OCI-LY1 (cell line): ENCODE results near the gene BCAN.
"Not testable (repeated sequence)": the region's sequence is repeated elsewhere in the genome, so short reads cannot be mapped to it uniquely, and the experiment has no call there.

Experiments
- H2AFZ ChIP-seq: fragments of 200-600 bp; sonication (generic), shearing (Covaris generic); 2 replicates; pipeline ENCODE4 v1.6.0; 2014; ENCODE audit warnings: antibody characterized with exemption, mild to moderate bottlenecking, low read length
- H3F3A ChIP-seq: fragments of 200-600 bp; sonication (generic), shearing (Covaris generic); 2 replicates; pipeline ENCODE4 v1.6.0; 2014; ENCODE audit warnings: mild to moderate bottlenecking, antibody characterized with exemption, low read length, moderate library complexity; ENCODE audit not compliant: insufficient read depth
- H3K27ac ChIP-seq: fragments of 200-600 bp; sonication (generic); 2 replicates; pipeline ENCODE4 v1.5.1; 2014; ENCODE audit warnings: low read length, mixed run types, mild to moderate bottlenecking, low read depth; ENCODE audit not compliant: poor library complexity, severe bottlenecking
- H3K27me3 ChIP-seq: fragments of 200-600 bp; sonication (generic); 2 replicates; pipeline ENCODE4 v1.6.0; 2014; ENCODE audit warnings: antibody characterized with exemption, mild to moderate bottlenecking, low read length, moderate library complexity; ENCODE audit not compliant: insufficient read depth
- H3K36me3 ChIP-seq: fragments of 200-600 bp; sonication (generic); 2 replicates; pipeline ENCODE4 v1.6.1; 2014; ENCODE audit warnings: mild to moderate bottlenecking, antibody characterized with exemption, low read length, moderate library complexity, mixed read lengths; ENCODE audit not compliant: insufficient read depth
- H3K4me1 ChIP-seq: fragments of 200-600 bp; sonication (generic); 2 replicates; pipeline ENCODE4 v1.5.1; 2014; ENCODE audit warnings: mild to moderate bottlenecking, low read length, moderate library complexity; ENCODE audit not compliant: insufficient read depth, severe bottlenecking
- H3K4me2 ChIP-seq: fragments of 200-600 bp; sonication (generic), shearing (Covaris generic); 2 replicates; pipeline ENCODE4 v1.6.1; 2014; ENCODE audit warnings: low read length
- H3K4me3 ChIP-seq: fragments of 200-600 bp; sonication (generic); 2 replicates; pipeline ENCODE4 v1.5.1; 2014; ENCODE audit warnings: low read length, low read depth, mild to moderate bottlenecking, mixed read lengths; ENCODE audit not compliant: poor library complexity, severe bottlenecking
- H3K79me2 ChIP-seq: fragments of 200-600 bp; shearing (Covaris generic); 2 replicates; pipeline ENCODE4 v1.6.1; 2016; ENCODE audit warnings: mixed run types, low read length, mixed read lengths; ENCODE audit not compliant: insufficient read depth
- H3K9ac ChIP-seq: fragments of 200-600 bp; sonication (generic), shearing (Covaris generic); 2 replicates; pipeline ENCODE4 v1.6.1; 2014; ENCODE audit warnings: mild to moderate bottlenecking, low read length, mixed read lengths
- H3K9me2 ChIP-seq: fragments of 200-600 bp; sonication (generic), shearing (Covaris generic); 2 replicates; pipeline ENCODE4 v1.6.1; 2014; ENCODE audit warnings: low read depth, mild to moderate bottlenecking, low read length, mixed read lengths
- H3K9me3 ChIP-seq: fragments of 200-600 bp; shearing (Covaris generic); 2 replicates; pipeline ENCODE4 v1.6.1; 2014; ENCODE audit warnings: low read length, mixed read lengths
- H4K20me1 ChIP-seq: fragments of 200-600 bp; sonication (generic), shearing (Covaris generic); 2 replicates; pipeline ENCODE4 v1.6.0; 2016; ENCODE audit warnings: mild to moderate bottlenecking, low read length; ENCODE audit not compliant: insufficient read depth
- CTCF ChIP-seq: fragments of 200-600 bp; sonication (generic), shearing (Covaris generic); IDR thresholded peaks from 2 replicates; pipeline ENCODE4 v1.5.1; 2017; ENCODE audit warnings: mild to moderate bottlenecking, antibody characterized with exemption, low read length, moderate library complexity, mixed read lengths
- EZH2 ChIP-seq: fragments of 200-600 bp; sonication (generic), shearing (Covaris generic); IDR thresholded peaks from 2 replicates; pipeline ENCODE4 v1.8.0; 2017; ENCODE audit warnings: borderline replicate concordance, mixed run types, mild to moderate bottlenecking, antibody characterized with exemption, low read length, moderate library complexity, mixed read lengths

BCAN gene

GRCh38 chr1:156601122-156601830 is 40.6 kb upstream of the BCAN start, which contains the start of gene GPATCH4:
Gene GPATCH4, minus strand, starts transcription at chr1:156601479.
- TF ChIP-seq EZH2, result no peak
- H3K4me1 ChIP-seq, result peaks cover 27% of the 10 kb centered on the region
- peak within 1 kb of the TSS; percentile 73 for H3K4me3 ChIP-seq
- no peaks in the 10 kb centered on the region for H3K9me3 ChIP-seq
- H3F3A ChIP-seq, result no peaks in the 10 kb centered on the region
- no peaks in the 10 kb centered on the region for H3K9me2 ChIP-seq
- H3K27ac ChIP-seq, result peak within 1 kb of the TSS; percentile 72
- H4K20me1 ChIP-seq, result no peaks in the 10 kb centered on the region
- peaks cover 32% of the 10 kb centered on the region for H3K36me3 ChIP-seq
- no peaks in the 10 kb centered on the region for H3K27me3 ChIP-seq
- H3K4me2 ChIP-seq, result peak within 1 kb of the TSS; percentile 93
- H3K9ac ChIP-seq, result peak within 1 kb of the TSS; percentile 83
- peak within 1 kb of the TSS; percentile 83 for H2AFZ ChIP-seq
- H3K79me2 ChIP-seq, result no peaks in the 10 kb centered on the region

GRCh38 chr1:156601892-156602291 is 40.0 kb upstream of the BCAN start:
- Histone ChIP-seq H3K4me3 (peak overlapping the region; percentile 73), H3K9me2 (no peaks in the 10 kb centered on the region), H3K9me3 (no peaks in the 10 kb centered on the region), H3F3A (no peaks in the 10 kb centered on the region), H4K20me1 (no peaks in the 10 kb centered on the region), H3K27ac (peak overlapping the region; percentile 72), H3K27me3 (no peaks in the 10 kb centered on the region), H3K79me2 (no peaks in the 10 kb centered on the region), H3K4me2 (peak overlapping the region; percentile 93), H3K4me1 (peaks cover 27% of the 10 kb centered on the region), H3K36me3 (peaks cover 26% of the 10 kb centered on the region), H2AFZ (no peak overlapping the region; the same call in 1 of the 2 replicates), H3K9ac (peak overlapping the region; percentile 83)
- TF ChIP-seq EZH2, result no peak
- TF ChIP-seq CTCF, result no peak

- Histone ChIP-seq H4K20me1 (no peaks in the 10 kb centered on the region), H3K4me2 (peak overlapping the region; percentile 93; the same call in 1 of the 2 replicates), H3K4me1 (peaks cover 27% of the 10 kb centered on the region), H3F3A (no peaks in the 10 kb centered on the region), H3K9me2 (no peaks in the 10 kb centered on the region), H3K36me3 (peaks cover 19% of the 10 kb centered on the region; the same call in 1 of the 2 replicates), H3K9ac (no peak overlapping the region), H2AFZ (no peak overlapping the region), H3K27ac (no peak overlapping the region), H3K4me3 (peak overlapping the region; percentile 13), H3K27me3 (no peaks in the 10 kb centered on the region), H3K79me2 (no peaks in the 10 kb centered on the region), H3K9me3 (no peaks in the 10 kb centered on the region)
- peak; percentile 73 for TF ChIP-seq CTCF
- no peak for TF ChIP-seq EZH2
Measured at GRCh38 chr1:156602557-156602993, 39.3 kb upstream of the BCAN start.

- not testable (repeated sequence) for H3K27me3 ChIP-seq, H2AFZ ChIP-seq, H3K4me2 ChIP-seq, H3K4me1 ChIP-seq, H3F3A ChIP-seq, H3K9ac ChIP-seq, H3K9me3 ChIP-seq, H3K79me2 ChIP-seq, H3K27ac ChIP-seq, H3K9me2 ChIP-seq, H4K20me1 ChIP-seq, H3K36me3 ChIP-seq, H3K4me3 ChIP-seq
Measured at GRCh38 chr1:156607344-156607743, 34.6 kb upstream of the BCAN start.
